Retina (tissue), 1 donor: ENCODE measurements around the gene TSPYL1.
A peak's percentile ranks its signal among the peaks of the same experiment; 100 is the strongest.
"Not testable (repeated sequence)": the region's sequence is repeated elsewhere in the genome, so short reads cannot be mapped to it uniquely, and the experiment has no call there.

Experiments
- DNase-seq: peaks from one replicate; pipeline ENCODE4 v3.0.0-alpha.2; 2016

Gene TSPYL1

GRCh38 chr6:116279232-116280160 lies at the start of gene TSPYL1:
TSS of gene TSPYL1 (minus strand) at chr6:116279930. CDS start at chr6:116279830, 100 bp downstream.
- DNase-seq, result peak; percentile 97

DNA sequence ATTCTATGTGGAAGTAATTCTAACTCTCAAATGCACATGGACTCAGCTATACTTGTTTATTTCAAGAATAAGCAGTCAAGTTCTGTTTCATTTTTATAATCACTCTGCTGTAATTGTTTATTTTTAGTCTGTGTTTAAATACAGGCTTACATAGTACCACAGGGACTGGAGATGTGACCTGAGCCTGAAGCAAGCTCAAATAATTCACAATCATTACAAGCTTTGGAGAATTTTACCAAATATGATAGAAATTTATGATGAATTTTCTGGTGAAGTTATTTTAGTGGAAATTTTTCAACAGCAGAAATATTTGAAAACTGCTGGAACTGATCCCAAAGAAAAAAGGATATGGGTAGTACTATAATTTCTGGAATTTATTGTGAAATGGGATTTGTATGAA lies 49.4 kb upstream of the TSPYL1 start:
- no peak for DNase-seq

DNA sequence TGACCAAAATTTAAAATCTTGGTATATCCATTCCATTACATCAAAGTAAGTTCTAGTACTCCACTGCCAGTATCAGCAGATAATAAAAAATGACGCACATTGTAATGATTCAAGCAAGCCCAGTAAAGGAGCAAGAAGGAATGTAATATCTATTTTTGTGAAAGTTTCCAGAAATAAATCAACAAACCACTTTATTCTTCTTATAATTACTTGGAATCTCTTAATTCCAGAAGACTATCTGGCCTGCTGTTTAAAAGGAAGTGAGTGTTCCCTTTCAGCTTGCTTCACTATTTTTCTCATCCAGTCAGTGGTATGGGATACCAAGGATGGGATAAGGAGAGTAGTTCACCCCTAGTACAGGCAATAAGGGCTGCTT lies 48.8 kb upstream of the TSPYL1 start:
- no peak for DNase-seq

GRCh38 chr6:116327803-116328527 lies 48.2 kb upstream of the TSPYL1 start:
- no peak for DNase-seq

DNA sequence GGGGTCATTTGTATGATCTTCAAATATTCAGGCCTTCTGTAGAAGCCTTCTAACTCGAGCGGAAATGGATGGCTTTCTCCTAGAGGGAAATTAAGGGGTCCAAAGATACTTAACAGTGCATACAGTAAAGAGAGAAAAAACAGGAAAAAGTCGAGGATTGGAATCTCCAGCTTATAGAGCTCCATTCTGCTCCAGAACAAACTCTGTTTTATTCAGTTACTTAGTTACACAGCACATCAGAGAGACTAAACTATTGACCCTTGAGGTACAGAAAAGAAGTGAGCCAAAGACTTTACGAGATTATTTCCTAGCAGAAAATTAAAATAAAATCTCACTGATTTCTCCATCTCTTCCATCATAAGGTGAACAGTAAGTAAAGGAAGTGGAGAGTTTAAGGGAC lies 47.3 kb upstream of the TSPYL1 start:
- no peak for DNase-seq

DNA sequence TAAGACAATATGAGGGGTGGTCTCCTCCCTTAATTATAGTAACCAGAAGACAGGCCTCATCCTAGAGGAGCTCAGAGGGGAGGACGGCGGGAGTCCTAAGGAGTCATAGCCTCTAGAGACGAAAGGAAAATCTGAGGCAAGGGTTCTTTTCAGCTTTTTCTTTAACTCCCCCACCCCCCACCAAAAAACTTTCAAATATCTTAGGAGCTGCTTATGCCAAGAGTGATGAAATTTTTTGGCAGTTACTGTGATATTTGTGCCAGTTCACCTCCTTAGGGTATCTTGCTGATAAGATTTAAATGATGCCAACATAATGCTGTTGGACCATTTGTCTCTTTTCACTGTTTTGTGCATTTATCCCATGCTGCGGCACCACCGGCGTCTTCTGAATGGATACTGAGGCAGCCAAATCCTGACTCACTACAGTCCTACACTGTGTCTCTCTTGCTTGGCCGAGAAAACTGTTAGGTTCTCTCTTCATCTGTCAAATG lies 46.5 kb upstream of the TSPYL1 start:
- no peak for DNase-seq

DNA sequence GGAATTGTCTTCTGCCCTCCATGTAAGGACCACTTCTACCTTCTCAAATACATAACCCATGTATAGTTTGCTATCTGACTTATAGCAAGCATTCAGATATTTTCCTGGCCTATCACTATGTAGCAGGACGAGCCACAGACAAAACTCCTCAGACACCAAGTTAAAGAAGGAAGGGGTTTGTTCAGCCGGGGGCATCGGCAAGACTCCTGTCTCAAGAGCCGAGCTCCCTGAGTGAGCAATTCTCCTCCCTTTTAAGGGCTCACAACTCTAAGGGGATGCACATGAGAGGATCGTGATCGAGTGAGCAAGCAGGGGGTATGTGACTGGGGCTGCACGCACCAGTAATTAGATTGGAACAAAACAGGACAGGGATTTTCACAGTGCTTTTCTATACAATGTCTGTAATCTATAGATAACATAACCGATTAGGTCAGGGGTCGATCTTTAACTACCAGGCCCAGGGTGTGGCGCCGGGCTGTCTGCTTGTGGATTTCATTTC lies 46.0 kb upstream of the TSPYL1 start:
- not testable (repeated sequence) for DNase-seq

GRCh38 chr6:116323863-116324262 lies 44.1 kb upstream of the TSPYL1 start:
- DNase-seq, result no peak

DNA sequence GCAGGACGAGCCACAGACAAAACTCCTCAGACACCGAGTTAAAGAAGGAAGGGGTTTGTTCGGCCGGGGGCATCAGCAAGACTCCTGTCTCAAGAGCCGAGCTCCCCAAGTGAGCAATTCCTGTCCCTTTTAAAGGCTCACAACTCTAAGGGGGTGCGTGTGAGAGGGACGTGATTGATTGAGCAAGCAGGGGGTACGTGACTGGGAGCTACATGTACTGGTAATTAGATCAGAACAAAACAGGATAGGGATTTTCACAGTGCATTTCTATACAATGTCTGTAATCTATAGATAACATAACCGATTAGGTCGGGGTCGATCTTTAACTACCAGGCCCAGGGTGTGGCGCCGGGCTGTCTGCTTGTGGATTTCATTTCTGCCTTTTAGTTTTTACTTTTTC lies 42.2 kb upstream of the TSPYL1 start:
- DNase-seq, result not testable (repeated sequence)

- no peak for DNase-seq
These were observed 37.2 kb upstream of the TSPYL1 start for GRCh38 chr6:116316772-116317467.

GRCh38 chr6:116314878-116315277 lies 35.1 kb upstream of the TSPYL1 start:
- DNase-seq, result no peak

DNA sequence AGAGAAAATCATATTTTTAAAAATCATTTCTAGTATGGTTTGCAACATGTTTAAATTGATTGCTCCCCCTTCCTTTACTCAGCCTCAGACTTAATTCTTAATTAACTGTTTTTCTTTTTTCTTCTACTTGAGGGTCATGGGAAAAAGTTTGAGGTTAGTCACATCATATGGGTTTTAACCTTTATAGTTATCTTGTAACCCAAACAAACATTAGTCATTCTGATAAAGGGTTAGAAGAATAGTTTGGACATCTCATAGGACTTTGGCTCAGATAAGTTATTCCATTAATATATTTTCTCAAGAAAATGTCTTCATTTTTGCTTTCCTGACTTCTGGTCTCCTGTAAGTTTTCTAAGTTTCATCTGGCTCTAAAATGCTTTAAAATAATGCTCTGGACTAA lies 34.5 kb upstream of the TSPYL1 start:
- no peak for DNase-seq

GRCh38 chr6:116313101-116313776 lies 33.5 kb upstream of the TSPYL1 start:
- no peak for DNase-seq

- no peak for DNase-seq
These were observed 29.9 kb upstream of the TSPYL1 start for GRCh38 chr6:116309657-116310056.

DNA sequence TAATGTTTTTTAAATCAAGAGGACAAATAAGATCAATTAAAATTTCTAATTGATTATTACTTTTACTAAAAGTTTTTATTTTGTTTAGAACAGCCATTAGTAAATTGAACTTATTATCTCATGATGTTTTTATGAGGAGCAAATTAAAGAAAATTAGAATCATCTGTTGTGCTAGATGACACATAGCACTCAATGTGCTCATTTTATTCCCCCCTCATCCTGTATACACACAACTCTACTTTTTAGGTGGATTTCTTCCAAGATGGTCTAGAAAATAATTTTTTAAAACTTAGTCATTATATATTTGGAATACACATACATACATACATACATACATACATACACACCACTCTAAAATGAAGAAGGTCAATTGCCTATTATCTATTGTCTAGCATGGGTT lies 29.3 kb upstream of the TSPYL1 start:
- DNase-seq, result no peak

- no peak for DNase-seq
These were observed 27.9 kb upstream of the TSPYL1 start for GRCh38 chr6:116307633-116308032.

DNA sequence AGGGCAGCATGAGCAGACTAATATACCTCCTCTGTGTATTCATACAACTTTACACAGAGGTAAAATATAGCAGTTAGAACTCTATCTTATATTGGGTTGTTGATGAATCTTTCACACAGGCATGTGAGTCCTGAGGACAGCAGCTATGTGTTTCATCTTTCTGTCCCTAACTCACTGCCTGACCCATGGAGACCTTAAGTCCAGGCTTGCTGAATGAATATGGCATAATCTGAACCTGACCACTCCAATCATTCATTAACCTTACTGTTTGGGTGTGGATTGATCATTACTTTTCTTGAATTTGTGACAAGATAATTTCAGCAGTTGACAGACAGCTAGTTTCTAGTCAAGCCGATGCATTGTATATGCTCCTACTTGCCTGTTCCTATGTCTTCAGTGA lies 27.3 kb upstream of the TSPYL1 start:
- DNase-seq, result no peak

GRCh38 chr6:116304538-116305097 lies 24.9 kb upstream of the TSPYL1 start:
- DNase-seq, result no peak

DNA sequence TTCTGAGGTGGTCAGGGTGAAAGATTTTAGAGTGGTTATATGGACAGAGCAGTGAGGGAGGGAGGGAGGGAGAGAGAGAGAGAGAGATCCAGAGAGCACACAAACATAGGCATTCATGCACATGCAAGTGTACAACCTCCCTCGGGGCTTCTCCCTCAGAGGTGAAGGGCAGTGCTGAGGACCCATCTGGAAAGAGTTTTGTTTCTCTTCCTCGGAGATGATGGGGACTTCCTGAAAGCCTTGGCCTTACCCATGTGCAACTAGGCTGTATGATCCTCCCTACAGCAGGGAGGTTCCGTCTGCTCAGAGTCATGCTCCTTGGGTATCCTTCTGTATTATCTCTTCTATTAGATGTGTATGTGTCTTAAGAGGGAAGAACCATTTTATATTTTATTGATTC lies 21.4 kb upstream of the TSPYL1 start:
- no peak for DNase-seq

DNA sequence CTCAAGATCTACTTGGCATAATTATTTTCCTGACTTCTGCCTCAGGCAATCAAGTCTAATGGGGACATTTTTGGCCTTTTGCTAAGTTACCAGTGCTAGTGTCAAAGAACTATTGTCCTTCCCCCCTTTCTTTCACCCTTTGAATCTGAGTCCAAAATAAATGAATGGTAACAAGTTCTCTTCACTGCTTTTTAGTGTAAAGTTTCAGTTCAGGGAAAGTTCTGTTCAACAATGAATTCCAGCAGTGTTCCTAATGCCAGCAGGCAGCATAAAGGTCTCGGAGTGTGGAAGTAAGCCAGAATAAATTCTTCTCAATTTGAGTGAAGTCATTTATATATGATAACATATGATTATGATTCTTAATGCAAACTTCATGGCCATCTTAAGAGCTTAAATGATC lies 20.8 kb upstream of the TSPYL1 start:
- no peak for DNase-seq

GRCh38 chr6:116298973-116299372 lies 19.2 kb upstream of the TSPYL1 start:
- DNase-seq, result no peak

DNA sequence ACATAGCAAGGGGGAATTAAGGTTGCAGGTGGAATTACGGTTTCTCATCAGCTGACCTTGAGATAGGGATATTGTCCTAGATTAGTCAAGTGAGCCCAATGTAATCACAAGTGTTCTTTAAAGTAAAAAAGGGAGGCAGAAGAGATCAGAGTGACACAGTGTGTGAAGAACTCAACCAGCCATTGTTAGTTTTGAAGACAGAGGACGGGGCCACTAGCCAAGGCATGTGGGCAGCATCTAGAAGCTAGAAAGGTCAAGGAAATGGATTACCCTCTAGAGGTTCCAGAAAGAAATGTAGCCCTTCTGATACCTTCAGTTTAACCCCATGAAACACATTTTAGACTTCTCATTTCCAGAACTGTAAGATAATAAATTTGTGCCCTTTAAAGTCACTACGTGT lies 18.5 kb upstream of the TSPYL1 start:
- no peak for DNase-seq
